Fibroblast of peridontal ligament (primary cell): ENCODE results near the gene UQCRHL.
"Not testable (repeated sequence)": the region's sequence is repeated elsewhere in the genome, so short reads cannot be mapped to it uniquely, and the experiment has no call there.

Source experiments
- DNase-seq: peaks from one replicate; pipeline ENCODE4 v3.0.0-alpha.2; 2010; ENCODE audit errors: extremely low read depth

The UQCRHL gene

DNA sequence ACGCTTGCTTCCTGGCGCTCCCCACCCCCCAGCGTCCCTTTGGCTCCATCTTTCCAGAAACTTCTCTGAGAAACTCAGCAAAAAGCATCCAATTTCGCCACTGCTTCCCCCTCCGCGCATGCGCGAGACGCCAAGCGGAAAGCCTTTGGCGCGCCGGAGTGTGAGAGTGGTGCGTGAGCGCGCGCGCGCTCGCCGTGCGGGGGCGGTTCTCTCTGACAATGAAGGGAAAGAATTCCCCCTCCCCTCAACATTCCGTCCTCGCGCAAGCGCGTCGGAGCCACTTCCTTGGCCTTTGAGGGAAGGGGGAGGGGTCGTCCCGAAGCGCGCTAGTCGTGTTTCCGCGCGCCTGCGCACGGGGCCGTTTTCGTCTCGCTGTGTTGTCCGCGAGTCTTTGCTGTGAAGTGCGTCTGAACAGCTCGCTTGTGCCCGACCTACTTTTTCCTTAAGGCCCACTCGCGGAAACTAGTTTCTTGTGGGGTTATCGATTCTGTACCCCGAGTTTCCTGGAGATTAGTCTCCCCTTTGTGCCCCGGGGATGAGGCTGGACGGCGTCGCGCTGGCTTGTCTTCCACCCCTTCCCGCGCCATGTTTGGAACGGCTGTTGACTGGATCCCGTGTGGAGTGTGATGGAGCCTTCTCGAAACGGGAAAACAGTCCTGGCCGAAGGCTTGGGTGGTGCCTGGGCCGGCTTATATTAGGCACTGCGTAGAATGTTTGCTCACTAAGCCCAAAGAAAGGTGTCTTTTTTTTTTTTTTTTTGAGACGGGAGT is 28.5 kb upstream of the UQCRHL start:
- DNase-seq = peak; percentile 99

DNA sequence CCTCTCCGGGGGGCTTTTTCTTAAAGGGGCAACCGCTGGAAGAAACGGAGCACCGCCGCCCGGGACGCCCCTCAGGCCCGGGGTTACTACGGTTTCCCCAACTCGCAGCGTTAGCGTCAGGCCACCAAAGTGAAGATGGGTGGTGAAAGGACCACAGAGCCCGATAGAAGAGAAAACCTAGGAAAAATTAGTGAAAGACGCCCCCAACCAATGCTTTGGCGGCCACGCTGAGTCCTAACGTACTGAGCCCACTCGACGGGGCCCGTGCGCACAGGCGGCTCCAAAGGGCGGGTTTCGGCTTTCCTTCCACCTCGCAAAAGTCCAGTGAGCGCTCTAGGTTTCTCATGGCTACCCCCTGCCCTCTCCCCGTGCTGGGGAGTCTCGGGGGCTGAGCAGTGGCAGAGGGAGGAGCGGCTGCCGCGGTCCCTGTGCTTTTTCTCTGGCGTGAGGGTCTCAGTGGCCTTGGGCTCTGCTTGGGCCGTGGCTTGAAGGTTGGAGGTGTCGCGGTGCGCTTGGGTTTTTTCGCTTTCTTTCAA is 27.8 kb upstream of the UQCRHL start:
- no peak for DNase-seq

DNA sequence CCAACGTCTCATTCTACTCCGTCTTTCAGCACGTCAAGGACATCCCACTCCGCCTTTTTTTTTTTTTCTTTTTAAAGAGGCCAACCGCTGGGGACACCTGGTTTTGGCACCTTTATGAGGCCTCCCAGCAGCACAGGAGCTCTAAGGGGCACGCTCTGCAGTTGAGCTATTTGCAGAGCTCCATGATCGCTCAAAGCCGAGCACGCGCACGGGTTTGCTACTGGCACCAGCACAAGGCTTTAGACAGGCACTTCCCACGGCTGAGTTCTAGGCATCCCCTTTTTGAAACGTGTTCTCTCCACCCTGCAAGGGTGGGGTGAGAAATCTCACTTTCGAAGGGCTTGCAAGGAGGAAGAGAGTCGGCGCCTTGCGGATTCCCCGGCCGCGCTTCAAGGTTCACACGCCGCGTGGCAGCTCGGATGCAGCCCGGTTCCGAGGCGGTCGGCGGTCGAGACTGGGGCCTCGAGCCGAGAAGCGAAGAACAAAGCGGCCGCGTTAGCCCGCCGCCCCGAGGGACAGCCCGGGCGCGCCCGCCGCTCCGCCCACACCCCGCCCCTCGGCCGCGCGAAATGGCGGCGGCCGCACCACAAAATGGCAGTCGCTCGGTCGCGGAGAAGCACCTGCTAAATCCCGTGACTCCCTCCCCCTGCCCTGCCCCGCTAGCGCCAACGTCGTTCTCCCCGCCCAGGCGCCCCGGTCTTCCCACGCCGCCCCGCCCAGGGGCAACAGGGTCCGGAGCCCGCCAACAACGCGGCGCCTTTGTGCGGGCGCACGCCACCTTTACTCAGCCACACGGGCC is 27.2 kb upstream of the UQCRHL start:
- peak; percentile 96 for DNase-seq

DNA sequence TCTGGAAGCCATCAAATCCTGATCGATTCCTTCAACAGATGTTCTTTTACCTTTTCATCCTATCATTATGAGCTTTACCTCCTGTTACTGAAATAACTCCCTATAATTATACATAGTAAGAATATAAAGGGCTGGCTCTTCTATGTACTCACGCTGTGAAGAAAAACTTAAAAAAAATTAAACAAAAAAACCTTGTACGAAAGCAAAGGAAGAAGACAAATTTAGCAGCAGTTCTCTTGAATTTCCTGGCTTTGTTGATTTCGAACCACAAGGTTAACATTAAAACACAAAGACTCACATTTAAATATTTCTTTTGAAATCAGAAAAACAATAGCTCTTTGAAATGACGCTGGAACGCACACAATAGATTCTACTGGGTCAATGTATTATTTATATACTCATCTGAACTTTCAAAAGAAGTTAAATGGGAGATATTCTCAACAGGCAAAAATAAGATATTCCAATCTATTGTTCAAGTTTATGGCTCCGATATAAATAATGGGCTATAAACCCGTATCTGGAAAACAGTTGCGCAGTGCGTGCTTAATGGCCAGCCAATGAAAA is 26.5 kb upstream of the UQCRHL start:
- no peak for DNase-seq

DNA sequence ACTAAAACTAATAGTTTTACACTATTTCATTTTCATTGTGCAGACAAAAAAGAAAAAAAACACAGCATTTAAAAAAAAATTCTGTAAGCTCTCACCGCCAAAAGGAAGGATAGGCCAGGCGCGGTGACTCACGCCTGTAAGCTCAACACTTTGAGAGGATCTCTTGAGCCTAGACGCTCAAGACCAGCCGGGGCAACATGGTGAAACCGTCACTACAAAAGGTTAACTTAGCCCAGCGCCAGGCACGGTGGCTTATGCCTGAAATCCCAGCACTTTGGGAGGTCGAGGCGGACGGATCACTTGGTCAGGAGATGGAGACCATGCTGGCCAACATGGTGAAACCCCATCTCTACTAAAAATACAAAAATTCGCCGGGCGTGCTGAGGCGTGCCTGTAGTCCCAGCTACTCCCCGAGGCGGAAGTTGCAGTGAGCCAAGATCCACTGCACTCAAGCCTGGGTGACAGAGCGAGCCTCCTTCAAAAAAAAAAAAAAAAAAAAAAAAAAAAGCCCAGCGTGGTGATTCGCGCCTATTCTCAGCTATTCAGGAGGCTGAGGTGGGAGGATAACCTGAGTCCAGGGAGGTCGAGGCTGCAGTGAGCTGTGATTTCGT is 25.7 kb upstream of the UQCRHL start:
- DNase-seq = no peak

DNA sequence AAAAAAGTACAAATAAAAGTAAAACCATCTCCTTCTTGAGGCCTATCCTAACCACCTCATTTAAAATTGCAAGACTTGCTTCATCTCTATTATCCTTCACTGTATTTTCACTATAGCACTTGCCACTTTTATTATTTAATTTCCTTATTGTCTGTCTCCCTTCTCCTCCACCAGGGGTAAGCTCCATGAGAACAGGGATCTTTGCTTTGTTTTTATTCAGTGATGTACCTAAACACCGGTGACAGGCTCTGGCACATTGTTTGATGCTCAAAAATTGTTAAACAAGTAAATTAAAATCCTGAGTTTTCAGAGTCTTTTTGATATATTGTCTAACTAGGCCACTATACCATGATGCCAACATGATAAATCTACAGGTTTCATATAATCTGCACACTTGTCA is 22.8 kb upstream of the UQCRHL start:
- DNase-seq = no peak

DNA sequence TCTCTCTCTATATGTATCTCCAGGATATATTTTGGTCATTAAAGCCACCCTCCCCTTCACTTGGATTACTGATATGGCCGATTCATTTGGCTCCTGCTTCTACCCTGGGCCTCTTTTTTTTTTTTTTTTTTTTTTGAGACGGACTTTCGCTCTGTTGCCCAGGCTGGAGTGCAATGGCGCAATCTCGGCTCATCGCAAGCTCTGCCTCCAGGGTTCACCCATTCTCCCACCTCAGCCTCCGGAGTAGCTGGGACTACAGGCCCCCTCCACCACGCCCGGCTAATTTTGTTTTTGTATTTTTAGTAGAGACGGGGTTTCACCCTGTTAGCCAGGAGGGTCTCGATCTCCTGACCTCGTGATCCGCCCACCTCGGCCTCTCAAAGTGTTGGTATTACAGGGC is 21.5 kb upstream of the UQCRHL start:
- DNase-seq = not testable (repeated sequence)

DNA sequence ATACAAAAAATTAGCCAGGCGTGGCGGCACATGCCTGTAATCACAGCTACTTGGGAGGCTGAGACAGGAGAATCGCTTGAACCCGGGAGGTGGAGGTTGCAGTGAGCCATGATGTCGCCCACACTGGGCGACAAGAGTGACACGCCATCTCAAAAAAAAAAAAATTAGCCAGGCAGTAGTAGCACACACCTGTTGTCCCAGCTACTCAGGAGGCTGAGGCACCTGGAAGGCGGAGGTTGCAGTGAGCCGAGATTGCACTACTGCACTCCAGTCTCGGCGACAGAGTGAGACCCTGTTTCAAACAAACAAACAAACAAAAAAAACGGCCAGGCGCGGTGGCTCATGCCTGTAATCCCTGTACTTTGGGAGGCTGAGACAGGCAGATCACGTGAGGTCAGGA is 20.1 kb upstream of the UQCRHL start:
- DNase-seq = not testable (repeated sequence)

DNA sequence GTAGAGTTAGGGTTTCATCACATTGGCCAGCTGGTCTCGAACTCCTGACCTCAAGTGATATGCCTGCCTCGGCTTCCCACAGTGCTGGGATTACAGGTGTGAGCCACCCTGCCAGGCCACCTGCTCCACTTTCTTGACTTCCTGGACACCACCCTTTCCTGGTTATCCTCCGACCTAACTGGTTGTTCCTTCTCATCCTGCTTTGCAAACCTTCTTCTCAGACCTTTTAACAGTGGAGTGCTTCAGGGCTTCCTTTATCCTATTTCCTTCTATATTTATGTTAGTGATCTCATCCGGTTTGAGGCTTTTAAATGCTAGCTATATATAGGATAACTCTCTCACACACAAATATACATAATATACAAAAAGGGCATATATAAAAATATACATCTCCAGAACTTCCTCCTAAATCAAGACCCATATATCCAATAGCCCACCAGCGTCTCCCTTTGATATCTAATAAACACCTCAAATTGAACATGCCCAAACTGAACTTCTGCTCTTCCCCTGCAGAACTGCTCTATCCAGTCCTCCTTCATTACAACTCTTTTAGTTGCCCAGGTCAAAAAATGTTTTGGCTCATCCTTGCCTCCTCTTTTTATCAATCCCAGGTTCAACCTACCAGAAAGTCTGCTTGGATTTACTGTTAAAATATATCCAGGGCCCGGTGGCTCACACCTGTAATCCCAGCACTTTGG is 19.5 kb upstream of the UQCRHL start:
- no peak for DNase-seq

DNA sequence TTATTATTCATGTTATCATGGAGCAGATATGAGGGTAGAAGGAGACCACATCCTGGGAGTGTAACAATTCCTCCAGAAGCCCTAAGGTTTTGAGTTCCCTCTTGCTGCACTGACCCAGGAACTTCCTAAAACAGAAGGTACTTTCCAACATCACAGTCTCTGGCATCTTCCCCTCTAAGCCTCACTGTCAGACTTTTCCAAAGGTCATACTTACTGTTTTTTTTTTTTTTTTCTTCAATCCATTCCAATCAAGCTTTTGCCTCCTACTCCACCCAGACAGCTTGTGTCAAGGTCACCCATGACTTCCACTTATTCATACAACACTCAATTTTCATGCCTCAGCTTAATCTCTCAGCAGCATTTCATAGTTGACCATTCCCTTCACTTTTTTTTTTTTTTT is 18.4 kb upstream of the UQCRHL start:
- DNase-seq = no peak

DNA sequence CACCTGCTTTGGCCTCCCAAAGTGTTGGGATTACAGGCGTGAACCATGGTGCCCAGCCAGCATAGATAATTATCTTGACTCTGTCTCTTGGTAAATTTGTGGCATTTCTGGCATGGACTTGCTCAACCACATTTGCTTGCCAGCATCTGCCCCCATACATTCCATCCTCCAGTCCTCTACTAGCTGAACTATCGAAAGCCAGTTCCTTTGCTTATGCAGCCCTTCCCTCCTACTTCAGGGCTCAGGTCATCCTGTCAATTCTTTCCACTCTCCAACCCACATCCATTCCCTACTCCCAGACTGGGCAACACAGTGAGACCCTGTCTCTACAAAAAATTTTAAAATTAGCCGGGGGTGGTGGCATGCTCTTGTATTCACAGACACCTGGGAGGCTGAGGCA is 13.0 kb upstream of the UQCRHL start:
- peak; percentile 38 for DNase-seq

DNA sequence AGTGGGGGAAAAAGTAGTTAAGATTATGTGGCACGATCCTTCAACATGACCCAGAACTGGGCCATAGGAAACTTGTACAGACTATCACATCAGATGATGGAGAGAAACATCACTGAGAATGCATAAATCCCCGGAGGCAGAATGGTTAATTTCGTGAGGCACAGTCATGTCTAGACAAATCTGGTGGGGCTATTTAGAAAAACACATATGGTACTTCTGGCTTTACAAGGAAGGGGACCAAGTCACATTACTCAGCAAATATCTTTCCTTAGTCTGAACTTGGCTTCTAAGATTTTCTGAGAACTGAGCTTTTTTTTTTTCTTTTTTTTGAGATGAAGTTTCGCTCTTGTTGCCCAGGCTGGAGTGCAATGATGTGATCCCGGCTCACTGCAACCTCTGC is 9.2 kb upstream of the UQCRHL start:
- peak; percentile 24 for DNase-seq

DNA sequence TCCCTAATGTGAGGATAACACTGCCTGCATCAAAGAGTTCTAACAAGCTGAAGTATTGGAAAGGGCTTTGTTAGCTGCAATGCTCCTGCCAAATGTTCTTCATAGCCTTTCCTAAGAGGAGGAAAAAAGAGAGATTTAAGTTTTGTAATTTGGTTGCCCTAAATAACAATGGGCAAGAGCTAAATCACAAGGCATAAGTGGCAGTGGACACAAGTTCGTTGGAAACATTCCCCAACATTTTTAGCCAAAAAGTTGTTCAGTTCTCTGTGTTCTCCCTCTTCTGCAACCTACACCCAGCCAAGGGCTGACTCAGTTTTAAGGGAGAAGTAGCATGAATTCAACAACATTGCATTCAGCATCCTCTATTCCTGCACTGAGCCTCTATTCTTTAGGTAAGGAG is 2.6 kb upstream of the UQCRHL start:
- DNase-seq = peak; percentile 28

DNA sequence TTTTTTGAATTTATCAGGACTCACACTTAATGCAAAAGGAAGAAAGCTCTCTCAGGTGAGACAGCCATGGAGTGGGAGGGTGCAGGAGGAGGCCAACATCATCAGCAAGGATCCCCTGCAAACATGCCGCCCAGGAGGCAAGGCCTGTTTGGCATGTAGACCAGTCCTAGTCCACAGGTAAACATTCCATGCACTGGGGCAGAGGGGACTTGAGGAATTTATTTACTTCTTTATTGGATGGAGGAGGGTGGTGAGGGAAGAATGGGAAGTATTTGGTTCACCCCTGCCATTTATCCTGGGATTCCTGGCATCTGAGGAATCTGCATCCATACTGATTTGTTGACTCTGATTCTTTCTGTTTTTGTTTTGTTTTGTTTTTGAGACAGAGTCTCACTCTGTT is 1.5 kb upstream of the UQCRHL start:
- DNase-seq = no peak

DNA sequence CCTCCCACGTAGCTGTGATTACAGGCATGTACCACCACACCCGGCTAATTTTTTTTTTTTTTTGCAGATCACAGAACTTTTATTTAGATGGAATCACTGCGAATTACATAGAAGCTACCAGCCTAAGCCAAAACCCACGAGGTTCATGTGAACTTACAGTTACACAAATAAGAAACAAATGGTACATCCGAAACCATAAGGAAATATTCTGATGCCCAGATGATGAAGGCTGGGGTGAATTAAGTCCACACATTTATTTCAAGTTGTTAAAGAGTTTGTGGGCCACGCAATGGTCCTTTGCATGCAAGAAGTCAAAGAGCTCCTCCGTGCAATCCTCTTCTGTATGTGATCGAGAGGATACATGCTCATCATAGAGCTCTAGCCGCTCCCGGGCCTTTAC is 328 bp downstream of the UQCRHL start:
- DNase-seq = peak; percentile 18

DNA sequence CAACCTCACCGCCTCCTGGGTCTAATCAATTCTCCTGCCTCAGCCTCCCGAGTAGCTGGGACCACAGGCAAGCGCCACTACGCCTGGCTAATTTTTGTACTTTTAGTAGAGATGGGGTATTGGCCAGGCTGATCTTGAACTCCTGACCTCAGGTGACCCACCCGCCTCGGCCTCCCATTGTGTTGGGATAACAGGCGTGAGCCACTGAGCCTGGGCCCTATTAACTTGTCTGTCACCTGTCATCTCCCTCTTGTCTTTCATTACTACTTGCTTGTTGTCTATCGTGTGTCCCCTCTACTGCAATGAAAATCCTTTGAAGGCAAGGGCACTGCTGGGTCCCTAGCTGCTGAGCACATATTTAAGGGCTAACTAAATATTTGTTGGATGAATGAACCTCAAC is 3.4 kb downstream of the UQCRHL start:
- no peak for DNase-seq

DNA sequence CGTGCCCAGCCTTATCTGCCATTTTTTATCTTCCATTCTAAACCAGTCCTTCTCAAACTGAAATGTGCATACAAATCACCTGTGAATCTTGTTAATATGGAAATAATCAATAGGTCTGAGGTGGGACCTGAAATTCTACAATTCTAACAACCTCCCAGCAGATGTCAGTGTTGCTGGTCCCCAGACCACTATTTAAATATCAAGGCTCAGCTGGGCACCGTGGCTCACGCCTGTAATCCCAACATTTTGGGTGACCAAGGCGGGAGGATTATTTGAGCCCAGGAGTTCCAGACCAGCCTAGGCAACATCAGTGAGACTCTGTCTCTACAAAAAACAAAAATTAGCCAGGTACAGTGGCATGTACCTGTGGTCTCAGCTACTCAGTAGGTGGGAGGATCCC is 4.1 kb downstream of the UQCRHL start:
- DNase-seq = peak; percentile 37

DNA sequence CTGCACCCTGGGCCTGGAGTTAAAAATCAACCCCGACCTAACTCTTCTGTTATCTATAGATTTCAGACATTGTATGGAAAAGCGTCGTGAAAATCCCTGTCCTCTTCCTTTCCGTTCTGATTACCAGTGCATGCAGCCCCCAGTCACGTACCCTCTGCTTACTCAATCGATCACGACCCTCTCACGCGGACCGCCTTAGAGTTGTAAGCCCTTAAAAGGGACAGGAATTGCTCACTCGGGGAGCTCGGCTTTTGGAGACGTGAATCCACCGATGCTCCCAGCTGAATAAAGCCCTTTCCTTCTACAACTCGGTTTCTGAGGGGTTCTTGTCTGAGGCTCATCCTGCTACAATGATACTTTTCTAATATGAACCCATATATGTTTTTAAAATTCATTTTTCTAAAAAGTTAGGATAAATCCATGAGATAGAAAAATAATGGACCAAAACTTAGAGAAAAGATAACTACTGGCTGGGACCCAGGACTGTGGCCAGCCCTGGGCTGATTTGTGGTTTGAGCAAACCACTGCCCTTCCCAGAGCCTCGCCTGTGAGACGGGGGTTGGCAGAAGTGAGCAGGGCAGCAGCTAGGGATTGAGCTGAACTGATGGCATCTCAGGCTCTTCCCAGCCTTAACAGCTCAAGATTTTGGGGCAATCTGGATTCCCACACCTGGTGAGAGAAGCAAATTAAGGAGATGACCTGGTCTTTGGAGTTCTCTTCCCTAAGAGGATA is 5.0 kb downstream of the UQCRHL start:
- DNase-seq = peak; percentile 69

DNA sequence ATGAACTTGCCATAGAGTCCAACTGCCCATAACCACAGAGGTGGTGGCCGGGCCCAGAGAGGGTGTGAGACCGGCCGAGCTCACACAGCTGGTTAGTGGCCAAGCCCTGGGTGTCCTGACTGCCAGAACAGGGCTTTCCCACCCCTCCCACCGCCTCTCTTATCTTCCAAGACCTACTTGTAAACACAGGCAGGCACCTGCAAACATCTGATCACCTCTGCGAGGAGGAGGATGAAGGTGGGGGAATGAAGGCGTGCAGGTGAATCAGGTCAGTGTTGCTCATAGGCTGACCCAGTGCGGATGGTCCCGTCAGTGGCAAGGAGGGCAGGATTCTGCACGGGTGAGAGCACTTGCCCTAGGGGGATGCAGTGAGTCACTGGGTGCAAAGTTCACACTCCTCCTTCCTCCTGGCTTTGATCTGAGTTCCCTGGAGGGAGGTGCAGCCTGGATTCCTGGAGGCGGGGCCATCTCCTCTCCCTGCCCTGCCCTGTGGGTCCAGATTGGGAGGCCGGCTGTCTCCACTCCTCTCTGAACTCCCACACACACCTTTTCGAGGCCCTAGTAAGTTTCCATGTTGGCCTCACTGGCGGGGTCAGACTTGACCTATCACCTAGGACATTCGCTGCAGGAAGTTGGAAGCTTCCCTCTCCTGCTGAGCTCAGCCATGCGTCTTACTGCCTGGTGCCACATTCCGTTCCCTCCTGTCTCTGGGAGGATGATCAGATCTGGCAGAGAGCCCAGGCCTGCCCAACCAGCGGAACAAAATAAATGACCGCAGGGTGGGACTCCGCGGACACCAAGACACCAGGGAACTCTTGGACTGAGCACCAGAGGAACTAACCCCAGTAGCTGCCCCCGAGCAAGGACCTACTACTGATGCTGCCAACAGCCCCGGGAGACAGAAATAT is 7.3 kb downstream of the UQCRHL start:
- peak; percentile 12 for DNase-seq
